HG03139 (cell line): ENCODE results near the gene GPLD1.

ENCODE experiments used
- ATAC-seq: cut with Tn5 transposase; IDR thresholded peaks from one replicate; pipeline ENCODE4 v1.9.1; 2021; ENCODE audit not compliant: unreplicated experiment

The GPLD1 gene

GRCh38 chr6:24500683-24501082, 11.3 kb upstream of the GPLD1 start:
- no peak for ATAC-seq

GRCh38 chr6:24497254-24497970, 8.0 kb upstream of the GPLD1 start:
- ATAC-seq: no peak

- ATAC-seq: peak; percentile 62
Observed at GRCh38 chr6:24494821-24495795, 5.7 kb upstream of the GPLD1 start, which contains the start of gene ALDH5A1. TSS of gene ALDH5A1 (plus strand) at chr6:24494969. CDS start at chr6:24494997, 28 bp downstream.

- ATAC-seq: peak; percentile 6
Observed at GRCh38 chr6:24493945-24494820, 4.8 kb upstream of the GPLD1 start.

- ATAC-seq: no peak
Observed at GRCh38 chr6:24492475-24492874, 3.1 kb upstream of the GPLD1 start.

GRCh38 chr6:24490948-24491347, 1.6 kb upstream of the GPLD1 start:
- ATAC-seq: no peak

GRCh38 chr6:24489881-24490280, 503 bp upstream of the GPLD1 start:
- ATAC-seq: no peak

GRCh38 chr6:24486065-24486464, 3.3 kb downstream of the GPLD1 start:
- no peak for ATAC-seq

GRCh38 chr6:24484657-24485323, 4.6 kb downstream of the GPLD1 start:
- no peak for ATAC-seq

GRCh38 chr6:24481449-24481848, 7.9 kb downstream of the GPLD1 start:
- ATAC-seq: no peak

- ATAC-seq: no peak
Observed at GRCh38 chr6:24480705-24481104, 8.7 kb downstream of the GPLD1 start.

GRCh38 chr6:24478903-24479302, 10.5 kb downstream of the GPLD1 start:
- no peak for ATAC-seq

- no peak for ATAC-seq
Observed at GRCh38 chr6:24477070-24477469, 12.3 kb downstream of the GPLD1 start.

- no peak for ATAC-seq
Observed at GRCh38 chr6:24476631-24477030, 12.7 kb downstream of the GPLD1 start.

- no peak for ATAC-seq
Observed at GRCh38 chr6:24472181-24472580, 17.2 kb downstream of the GPLD1 start.

GRCh38 chr6:24469811-24470210, 19.6 kb downstream of the GPLD1 start:
- ATAC-seq: no peak

- no peak for ATAC-seq
Observed at GRCh38 chr6:24464253-24465038, 24.9 kb downstream of the GPLD1 start.

- ATAC-seq: no peak
Observed at GRCh38 chr6:24460966-24461365, 28.4 kb downstream of the GPLD1 start.

- no peak for ATAC-seq
Observed at GRCh38 chr6:24458941-24459340, 30.4 kb downstream of the GPLD1 start.

GRCh38 chr6:24458134-24458533, 31.2 kb downstream of the GPLD1 start:
- ATAC-seq: no peak
